NB4 (cell line): ENCODE data around the gene SGPP2.

Experiments used
- MYC ChIP-seq: IDR thresholded peaks from 2 replicates; pipeline ENCODE4 v1.6.1; 2011; ENCODE audit warnings: low read depth, low read length
- TF ChIP-seq, protein P1 (sequence below): IDR thresholded peaks from one replicate; pipeline ENCODE4 v1.5.1; 2012; ENCODE audit warnings: low read depth, low read length

DNA sequence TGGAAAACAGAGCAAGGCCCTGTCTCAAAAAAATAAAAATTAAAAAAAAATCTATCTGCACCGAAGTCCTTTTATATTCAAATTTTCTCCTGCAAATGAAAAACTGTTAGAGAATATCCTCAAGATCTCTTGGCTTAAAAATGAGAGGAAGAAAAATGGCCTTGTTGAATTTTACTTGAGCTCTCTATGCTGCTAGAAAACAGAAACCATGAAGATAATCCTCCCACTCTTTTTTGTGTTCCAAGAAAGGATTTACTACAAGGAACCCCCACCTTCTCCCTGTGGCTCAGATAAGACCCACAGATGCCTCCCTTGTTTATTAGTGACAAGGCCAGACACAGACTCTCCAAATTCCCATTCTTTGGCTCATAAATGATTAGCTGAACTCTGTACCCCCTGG, 71.0 kb downstream of the SGPP2 start:
- TF ChIP-seq MYC, result no peak
- TF ChIP-seq, protein P1, sequence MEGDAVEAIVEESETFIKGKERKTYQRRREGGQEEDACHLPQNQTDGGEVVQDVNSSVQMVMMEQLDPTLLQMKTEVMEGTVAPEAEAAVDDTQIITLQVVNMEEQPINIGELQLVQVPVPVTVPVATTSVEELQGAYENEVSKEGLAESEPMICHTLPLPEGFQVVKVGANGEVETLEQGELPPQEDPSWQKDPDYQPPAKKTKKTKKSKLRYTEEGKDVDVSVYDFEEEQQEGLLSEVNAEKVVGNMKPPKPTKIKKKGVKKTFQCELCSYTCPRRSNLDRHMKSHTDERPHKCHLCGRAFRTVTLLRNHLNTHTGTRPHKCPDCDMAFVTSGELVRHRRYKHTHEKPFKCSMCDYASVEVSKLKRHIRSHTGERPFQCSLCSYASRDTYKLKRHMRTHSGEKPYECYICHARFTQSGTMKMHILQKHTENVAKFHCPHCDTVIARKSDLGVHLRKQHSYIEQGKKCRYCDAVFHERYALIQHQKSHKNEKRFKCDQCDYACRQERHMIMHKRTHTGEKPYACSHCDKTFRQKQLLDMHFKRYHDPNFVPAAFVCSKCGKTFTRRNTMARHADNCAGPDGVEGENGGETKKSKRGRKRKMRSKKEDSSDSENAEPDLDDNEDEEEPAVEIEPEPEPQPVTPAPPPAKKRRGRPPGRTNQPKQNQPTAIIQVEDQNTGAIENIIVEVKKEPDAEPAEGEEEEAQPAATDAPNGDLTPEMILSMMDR, result no peak
